OCI-LY1 (cell line): ENCODE measurements around the gene PSAPL1.

Experiments
- H2AFZ ChIP-seq: fragments of 200-600 bp; sonication (generic), shearing (Covaris generic); 2 replicates; pipeline ENCODE4 v1.6.0; 2014; ENCODE audit warnings: antibody characterized with exemption, mild to moderate bottlenecking, low read length
- H3F3A ChIP-seq: fragments of 200-600 bp; sonication (generic), shearing (Covaris generic); 2 replicates; pipeline ENCODE4 v1.6.0; 2014; ENCODE audit warnings: mild to moderate bottlenecking, antibody characterized with exemption, low read length, moderate library complexity; ENCODE audit not compliant: insufficient read depth
- H3K27ac ChIP-seq: fragments of 200-600 bp; sonication (generic); 2 replicates; pipeline ENCODE4 v1.5.1; 2014; ENCODE audit warnings: low read length, mixed run types, mild to moderate bottlenecking, low read depth; ENCODE audit not compliant: poor library complexity, severe bottlenecking
- H3K27me3 ChIP-seq: fragments of 200-600 bp; sonication (generic); 2 replicates; pipeline ENCODE4 v1.6.0; 2014; ENCODE audit warnings: antibody characterized with exemption, mild to moderate bottlenecking, low read length, moderate library complexity; ENCODE audit not compliant: insufficient read depth
- H3K36me3 ChIP-seq: fragments of 200-600 bp; sonication (generic); 2 replicates; pipeline ENCODE4 v1.6.1; 2014; ENCODE audit warnings: mild to moderate bottlenecking, antibody characterized with exemption, low read length, moderate library complexity, mixed read lengths; ENCODE audit not compliant: insufficient read depth
- H3K4me1 ChIP-seq: fragments of 200-600 bp; sonication (generic); 2 replicates; pipeline ENCODE4 v1.5.1; 2014; ENCODE audit warnings: mild to moderate bottlenecking, low read length, moderate library complexity; ENCODE audit not compliant: insufficient read depth, severe bottlenecking
- H3K4me2 ChIP-seq: fragments of 200-600 bp; sonication (generic), shearing (Covaris generic); 2 replicates; pipeline ENCODE4 v1.6.1; 2014; ENCODE audit warnings: low read length
- H3K4me3 ChIP-seq: fragments of 200-600 bp; sonication (generic); 2 replicates; pipeline ENCODE4 v1.5.1; 2014; ENCODE audit warnings: low read length, low read depth, mild to moderate bottlenecking, mixed read lengths; ENCODE audit not compliant: poor library complexity, severe bottlenecking
- H3K79me2 ChIP-seq: fragments of 200-600 bp; shearing (Covaris generic); 2 replicates; pipeline ENCODE4 v1.6.1; 2016; ENCODE audit warnings: mixed run types, low read length, mixed read lengths; ENCODE audit not compliant: insufficient read depth
- H3K9ac ChIP-seq: fragments of 200-600 bp; sonication (generic), shearing (Covaris generic); 2 replicates; pipeline ENCODE4 v1.6.1; 2014; ENCODE audit warnings: mild to moderate bottlenecking, low read length, mixed read lengths
- H3K9me2 ChIP-seq: fragments of 200-600 bp; sonication (generic), shearing (Covaris generic); 2 replicates; pipeline ENCODE4 v1.6.1; 2014; ENCODE audit warnings: low read depth, mild to moderate bottlenecking, low read length, mixed read lengths
- H3K9me3 ChIP-seq: fragments of 200-600 bp; shearing (Covaris generic); 2 replicates; pipeline ENCODE4 v1.6.1; 2014; ENCODE audit warnings: low read length, mixed read lengths
- H4K20me1 ChIP-seq: fragments of 200-600 bp; sonication (generic), shearing (Covaris generic); 2 replicates; pipeline ENCODE4 v1.6.0; 2016; ENCODE audit warnings: mild to moderate bottlenecking, low read length; ENCODE audit not compliant: insufficient read depth
- EZH2 ChIP-seq: fragments of 200-600 bp; sonication (generic), shearing (Covaris generic); IDR thresholded peaks from 2 replicates; pipeline ENCODE4 v1.8.0; 2017; ENCODE audit warnings: borderline replicate concordance, mixed run types, mild to moderate bottlenecking, antibody characterized with exemption, low read length, moderate library complexity, mixed read lengths
- TF ChIP-seq, protein P1 (sequence below): fragments of 200-600 bp; sonication (generic), shearing (Covaris generic); IDR thresholded peaks from 2 replicates; pipeline ENCODE4 v1.5.1; 2017; ENCODE audit warnings: mild to moderate bottlenecking, antibody characterized with exemption, low read length, moderate library complexity, mixed read lengths

The PSAPL1 gene

GRCh38 chr4:7432531-7433375, 2.0 kb downstream of the PSAPL1 start:
- H3K27me3 ChIP-seq = no peaks in the 10 kb centered on the region
- no peak for TF ChIP-seq EZH2
- TF ChIP-seq, protein P1, sequence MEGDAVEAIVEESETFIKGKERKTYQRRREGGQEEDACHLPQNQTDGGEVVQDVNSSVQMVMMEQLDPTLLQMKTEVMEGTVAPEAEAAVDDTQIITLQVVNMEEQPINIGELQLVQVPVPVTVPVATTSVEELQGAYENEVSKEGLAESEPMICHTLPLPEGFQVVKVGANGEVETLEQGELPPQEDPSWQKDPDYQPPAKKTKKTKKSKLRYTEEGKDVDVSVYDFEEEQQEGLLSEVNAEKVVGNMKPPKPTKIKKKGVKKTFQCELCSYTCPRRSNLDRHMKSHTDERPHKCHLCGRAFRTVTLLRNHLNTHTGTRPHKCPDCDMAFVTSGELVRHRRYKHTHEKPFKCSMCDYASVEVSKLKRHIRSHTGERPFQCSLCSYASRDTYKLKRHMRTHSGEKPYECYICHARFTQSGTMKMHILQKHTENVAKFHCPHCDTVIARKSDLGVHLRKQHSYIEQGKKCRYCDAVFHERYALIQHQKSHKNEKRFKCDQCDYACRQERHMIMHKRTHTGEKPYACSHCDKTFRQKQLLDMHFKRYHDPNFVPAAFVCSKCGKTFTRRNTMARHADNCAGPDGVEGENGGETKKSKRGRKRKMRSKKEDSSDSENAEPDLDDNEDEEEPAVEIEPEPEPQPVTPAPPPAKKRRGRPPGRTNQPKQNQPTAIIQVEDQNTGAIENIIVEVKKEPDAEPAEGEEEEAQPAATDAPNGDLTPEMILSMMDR = no peak
- no peak overlapping the region for H3K4me3 ChIP-seq

GRCh38 chr4:7431696-7432530, 2.8 kb downstream of the PSAPL1 start:
- no peak for TF ChIP-seq EZH2
- TF ChIP-seq, protein P1 = no peak
- no peaks in the 10 kb centered on the region for H3F3A ChIP-seq
- H3K4me1 ChIP-seq = no peaks in the 10 kb centered on the region
- no peaks in the 10 kb centered on the region for H4K20me1 ChIP-seq
- no peaks in the 10 kb centered on the region for H3K36me3 ChIP-seq
- no peaks in the 10 kb centered on the region for H3K9me2 ChIP-seq
- no peaks in the 10 kb centered on the region for H3K79me2 ChIP-seq
- no peak overlapping the region for H3K9ac ChIP-seq
- H3K27me3 ChIP-seq = no peaks in the 10 kb centered on the region
- no peak overlapping the region for H3K27ac ChIP-seq
- no peak overlapping the region for H3K4me3 ChIP-seq
- no peak overlapping the region for H2AFZ ChIP-seq
- H3K4me2 ChIP-seq = no peak overlapping the region
- H3K9me3 ChIP-seq = no peaks in the 10 kb centered on the region

More at GRCh38 chr4:7432531-7433375, 2.0 kb downstream of the PSAPL1 start:
- Histone ChIP-seq H2AFZ (no peak overlapping the region), H3F3A (no peaks in the 10 kb centered on the region), H3K9ac (no peak overlapping the region), H3K36me3 (no peaks in the 10 kb centered on the region), H3K79me2 (no peaks in the 10 kb centered on the region), H3K9me3 (no peaks in the 10 kb centered on the region), H3K4me1 (no peaks in the 10 kb centered on the region), H3K9me2 (no peaks in the 10 kb centered on the region), H4K20me1 (no peaks in the 10 kb centered on the region), H3K27ac (no peak overlapping the region), H3K4me2 (no peak overlapping the region)

- H3K9ac ChIP-seq = no peak overlapping the region
- H3F3A ChIP-seq = no peaks in the 10 kb centered on the region
- H3K4me1 ChIP-seq = no peaks in the 10 kb centered on the region
- H3K4me2 ChIP-seq = no peak overlapping the region
- H3K4me3 ChIP-seq = no peak overlapping the region
- H3K27ac ChIP-seq = no peak overlapping the region
- no peaks in the 10 kb centered on the region for H4K20me1 ChIP-seq
- no peak overlapping the region for H2AFZ ChIP-seq
- no peaks in the 10 kb centered on the region for H3K36me3 ChIP-seq
- no peaks in the 10 kb centered on the region for H3K9me2 ChIP-seq
- H3K79me2 ChIP-seq = no peaks in the 10 kb centered on the region
- TF ChIP-seq, protein P1 = no peak
- no peak for TF ChIP-seq EZH2
- H3K27me3 ChIP-seq = no peaks in the 10 kb centered on the region
- no peaks in the 10 kb centered on the region for H3K9me3 ChIP-seq
These were observed 3.6 kb downstream of the PSAPL1 start for GRCh38 chr4:7430965-7431695.
